Ovary (tissue), 9 donors: ENCODE measurements around the gene PRH1. TPM values are rescaled to one million over a fixed set of nuclear protein-coding genes. Genes with fewer than 3 reads are reported as not detected.

Source experiments
- DNase-seq, 5 donors: peaks; one replicate each; pipeline ENCODE4 v3.0.0-alpha.2; 2019 to 2020
- H3K27ac ChIP-seq, 2 donors: fragments of 200-600 bp; one replicate each; pipeline versions ENCODE4 v1.5.1 to v1.8.0; 2019 to 2022
- H3K27me3 ChIP-seq: fragments of 200-600 bp; one replicate; pipeline ENCODE4 v1.8.0; 2022
- H3K36me3 ChIP-seq: fragments of 200-600 bp; sonication (generic); one replicate; pipeline ENCODE4 v1.5.1; 2019
- H3K4me1 ChIP-seq: one replicate; pipeline ENCODE4 v1.8.1; 2013; ENCODE audit warnings: mild to moderate bottlenecking, moderate library complexity; ENCODE audit not compliant: insufficient read depth
- H3K4me3 ChIP-seq: fragments of 200-600 bp; sonication (generic); one replicate; pipeline ENCODE4 v1.5.1; 2017
- H3K9me3 ChIP-seq, 2 donors: fragments of 200-600 bp in 1 of 2; sonication (generic) in 1 of 2; one replicate each; pipeline versions ENCODE4 v1.5.1 to v1.8.1; 2013 to 2019; ENCODE audit warnings: mild to moderate bottlenecking in 1 of 2, moderate library complexity in 1 of 2
- EP300 ChIP-seq: sonication (generic); formaldehyde crosslinking; IDR thresholded peaks from one replicate; pipeline ENCODE4 v1.6.1; 2017; ENCODE audit warnings: antibody characterized with exemption
- POLR2A ChIP-seq: fragments of 450-650 bp; IDR thresholded peaks from one replicate; pipeline ENCODE4 v1.6.1; 2017; ENCODE audit warnings: antibody characterized with exemption, mild to moderate bottlenecking, moderate library complexity
- WGBS, 3 donors: extraction: QIAGEN DNeasy Blood & Tissue Kit in 1 of 3; methylation state at CpG; one replicate each; pipeline versions ENCODE4 v1.1.5 to v1.1.7; 2013 to 2017; 5-methylcytosine and 5-hydroxymethylcytosine counted together
- intact Hi-C, 4 donors: fragments of 100-400 bp; cut with DNase I; formaldehyde crosslinking; loops; one replicate each; pipeline versions ENCODE4 v1.11.0 to v1.15.1; 2022 to 2023
- polyA plus RNA-seq, 2 donors: library from polyadenylated mRNA; stranded (reverse); fragments of 200-250 nt in 1 of 2; fragments of 350-450 nt in 1 of 2; fragmentation: Illumina TruSeq in 1 of 2; extraction: RNeasy Lipid Tissue Mini Kit (QIAGEN cat#74804) in 1 of 2; gene quantifications; one replicate each; pipeline ENCODE4 v1.2.3, GENCODE V29; 2013 to 2014
- total RNA-seq, 7 donors: library from RNA; depleted of rRNA in 2 of 7; stranded (reverse); fragments of >200 nt in 2 of 7; fragmentation: NEBNext Ultra II Directional in 3 of 7; extraction: Animal tissue kit (Norgen Biotek cat#: 25700) in 3 of 7; gene quantifications; one replicate each; pipeline versions ENCODE4 v1.1.0 to v1.2.4, GENCODE V29; 2016 to 2023
- TF ChIP-seq, protein P1 (sequence below), 3 donors: fragments of 450-650 bp in 2 of 3; fragments of 200-600 bp in 1 of 3; IDR thresholded peaks; one replicate each; pipeline versions ENCODE4 v1.5.1 to v1.8.0; 2016 to 2022; ENCODE audit warnings: antibody characterized with exemption in 3 of 3, mild to moderate bottlenecking in 1 of 3
- donor health status: DM: no; HTN: no; CAD: no; lungs with moderate emphysema.
- donor health status: DM: no; HTN: no; CAD: no.
- donor health status: Bipolar disorder and iron deficiency.
- donor health status: DM: yes; HTN: yes; CAD: no.
- donor health status: DM: no; HTN: no; CAD: no.
- donor health status: DM: yes; HTN: yes; CAD: no.

The PRH1 gene
- total and polyA plus RNA-seq, 9 donors: 2.2 to 48.5 (median 20.2) TPM

DNA sequence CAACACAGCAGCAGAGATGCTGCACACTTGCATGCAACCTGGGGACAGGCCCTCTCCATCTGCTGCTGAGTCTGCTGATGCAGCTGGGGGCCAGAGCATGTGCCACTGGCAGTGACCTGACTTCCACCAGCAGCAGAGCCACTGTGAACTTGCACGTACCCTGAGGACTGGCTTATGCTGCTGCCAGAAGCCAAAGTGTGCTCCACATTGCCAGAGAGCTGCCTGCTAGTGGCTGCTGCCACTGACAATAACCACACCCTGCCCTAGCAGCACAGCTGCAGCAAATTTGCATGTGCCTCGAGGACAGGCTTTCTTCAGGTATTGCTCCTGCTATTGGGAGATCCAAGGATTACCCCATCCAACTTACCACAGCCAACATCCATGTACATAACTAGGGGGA is 30.3 kb downstream of the PRH1 start:
- Histone ChIP-seq H3K36me3 (no peaks in the 10 kb centered on the region), H3K27me3 (no peaks in the 10 kb centered on the region), H3K9me3 (peaks cover 0 to 8% of the 10 kb centered on the region in 2 donors), H3K4me3 (no peak overlapping the region), H3K27ac (no peak overlapping the region), H3K4me1 (no peaks in the 10 kb centered on the region)
- intact Hi-C loops: no loop called here
- TF ChIP-seq EP300 (no peak), POLR2A (no peak)
- TF ChIP-seq, protein P1, sequence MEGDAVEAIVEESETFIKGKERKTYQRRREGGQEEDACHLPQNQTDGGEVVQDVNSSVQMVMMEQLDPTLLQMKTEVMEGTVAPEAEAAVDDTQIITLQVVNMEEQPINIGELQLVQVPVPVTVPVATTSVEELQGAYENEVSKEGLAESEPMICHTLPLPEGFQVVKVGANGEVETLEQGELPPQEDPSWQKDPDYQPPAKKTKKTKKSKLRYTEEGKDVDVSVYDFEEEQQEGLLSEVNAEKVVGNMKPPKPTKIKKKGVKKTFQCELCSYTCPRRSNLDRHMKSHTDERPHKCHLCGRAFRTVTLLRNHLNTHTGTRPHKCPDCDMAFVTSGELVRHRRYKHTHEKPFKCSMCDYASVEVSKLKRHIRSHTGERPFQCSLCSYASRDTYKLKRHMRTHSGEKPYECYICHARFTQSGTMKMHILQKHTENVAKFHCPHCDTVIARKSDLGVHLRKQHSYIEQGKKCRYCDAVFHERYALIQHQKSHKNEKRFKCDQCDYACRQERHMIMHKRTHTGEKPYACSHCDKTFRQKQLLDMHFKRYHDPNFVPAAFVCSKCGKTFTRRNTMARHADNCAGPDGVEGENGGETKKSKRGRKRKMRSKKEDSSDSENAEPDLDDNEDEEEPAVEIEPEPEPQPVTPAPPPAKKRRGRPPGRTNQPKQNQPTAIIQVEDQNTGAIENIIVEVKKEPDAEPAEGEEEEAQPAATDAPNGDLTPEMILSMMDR (IDR thresholded peaks at IDR 0.05): no peak
- 71 to 94% (median 91%) methylated on average over 1 to 2 of the region's 2 CpGs for WGBS, 3 donors
- no peak for DNase-seq

DNA sequence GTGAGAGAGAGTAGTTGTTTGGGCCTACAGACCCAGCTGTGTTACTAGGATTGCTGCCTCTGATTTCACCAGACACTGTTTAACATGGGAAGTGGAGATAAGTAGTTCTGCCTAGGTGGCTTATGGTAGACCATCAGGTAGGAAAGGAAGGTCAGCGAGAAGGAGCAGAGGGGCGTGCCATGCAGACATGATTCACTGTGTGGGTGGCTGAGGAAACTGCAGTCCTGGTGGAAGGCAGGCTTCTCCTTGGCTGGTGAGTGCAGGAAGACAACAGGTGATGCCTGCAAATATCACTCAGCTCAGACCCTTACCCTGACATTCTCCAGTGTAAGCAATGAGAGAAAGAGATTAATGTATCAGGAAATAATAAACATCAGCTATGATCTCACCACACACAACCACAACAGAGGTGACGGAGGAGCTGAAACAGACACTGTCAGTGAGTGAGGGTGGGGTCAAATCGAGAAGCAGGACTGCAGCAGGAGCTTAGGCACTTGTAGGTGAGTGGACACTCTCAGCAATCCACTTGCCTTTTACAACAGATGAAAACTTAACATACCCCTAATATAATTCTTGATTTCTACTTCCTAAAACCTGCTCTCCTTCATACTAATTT is 32.7 kb downstream of the PRH1 start:
- WGBS, 3 donors: 96 to 100% (median 97%) methylated on average over 4 of the region's 4 CpGs
- no peaks in the 10 kb centered on the region for H3K27me3 ChIP-seq
- intact Hi-C loops: no loop called here
- no peak for DNase-seq
- no peaks in the 10 kb centered on the region for H3K36me3 ChIP-seq
- no peaks in the 10 kb centered on the region for H3K4me1 ChIP-seq
- peaks cover 0 to 3% of the 10 kb centered on the region in 2 donors for H3K9me3 ChIP-seq
- no peak overlapping the region for H3K27ac ChIP-seq
- TF ChIP-seq EP300 (no peak), POLR2A (no peak)
- TF ChIP-seq, protein P1 (IDR thresholded peaks at IDR 0.05): no peak
- H3K4me3 ChIP-seq: no peak overlapping the region

DNA sequence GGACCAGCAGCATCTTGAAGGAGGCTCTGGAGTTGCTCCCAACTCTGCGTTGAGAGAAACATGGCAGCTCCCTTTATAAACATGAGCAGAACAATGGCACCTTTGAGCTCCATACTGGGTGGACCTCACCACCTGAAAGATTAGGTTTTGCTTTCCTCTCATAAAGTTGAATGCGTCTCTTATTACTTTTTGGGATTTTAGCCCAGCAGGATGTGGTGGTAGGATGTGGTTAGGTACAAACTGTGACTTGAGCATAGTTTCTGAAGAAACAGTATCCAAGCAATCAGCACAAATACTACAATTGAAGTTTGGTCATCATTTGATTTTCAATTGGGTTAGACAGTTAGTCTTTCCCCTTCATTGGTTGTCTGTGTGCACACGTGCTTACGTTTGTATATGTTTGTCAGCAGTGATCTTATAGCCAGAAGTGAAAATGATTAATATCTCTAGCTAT is 34.6 kb downstream of the PRH1 start, which contains the start of gene PRR4:
Gene PRR4, minus strand, starts transcription at position 51 of the 454 bp plus-strand sequence. Its CDS starts 38 bp downstream, at position 13.
- Histone ChIP-seq H3K27me3 (no peaks in the 10 kb centered on the region), H3K4me3 (no peak within 1 kb of the TSS), H3K36me3 (no peaks in the 10 kb centered on the region), H3K4me1 (no peaks in the 10 kb centered on the region), H3K27ac (no peak within 1 kb of the TSS), H3K9me3 (no peaks in the 10 kb centered on the region)
- intact Hi-C loops: no loop called here
- TF ChIP-seq EP300: no peak
- TF ChIP-seq, protein P1 (IDR thresholded peaks at IDR 0.05): no peak
- no peak for TF ChIP-seq POLR2A
- WGBS, 3 donors: 95 to 97% (median 95%) methylated on average over 4 of the region's 4 CpGs
- DNase-seq: no peak

DNA sequence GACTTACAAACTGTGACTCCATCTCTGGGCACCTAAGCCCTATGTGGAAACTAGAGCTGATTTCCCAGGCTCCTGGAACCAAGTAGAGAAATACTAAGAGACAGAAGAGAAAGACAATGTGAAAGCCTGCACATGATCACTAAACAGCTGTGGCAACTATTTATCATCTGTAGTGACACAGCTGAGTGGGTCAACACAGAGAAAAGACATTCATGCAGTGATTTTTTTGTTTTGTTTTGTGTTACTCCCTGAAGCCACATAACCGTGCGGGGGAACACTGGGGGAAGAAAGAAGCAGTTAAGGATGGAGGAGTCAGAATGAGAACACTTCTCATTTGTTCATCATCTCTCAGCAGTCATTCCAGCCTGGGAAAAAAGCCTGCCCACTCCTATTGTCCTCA is 36.3 kb downstream of the PRH1 start:
- no peak overlapping the region for H3K27ac ChIP-seq
- H3K36me3 ChIP-seq: no peaks in the 10 kb centered on the region
- intact Hi-C loops: no loop called here
- H3K4me1 ChIP-seq: no peaks in the 10 kb centered on the region
- H3K9me3 ChIP-seq: no peaks in the 10 kb centered on the region
- WGBS, 3 donors: 9 to 20% (median 13%) methylated on average over 2 of the region's 2 CpGs
- H3K27me3 ChIP-seq: no peaks in the 10 kb centered on the region
- no peak overlapping the region for H3K4me3 ChIP-seq
- no peak for DNase-seq
- TF ChIP-seq EP300: no peak
- TF ChIP-seq POLR2A: no peak
- TF ChIP-seq, protein P1 (IDR thresholded peaks at IDR 0.05): no peak
